Fibroblast of lung (primary cell): ENCODE measurements around the gene PACRG.

Experiments
- EZH2 ChIP-seq: IDR thresholded peaks from 2 replicates; pipeline ENCODE4 v1.5.1; 2012; ENCODE audit warnings: low read length, control low read depth, mild to moderate bottlenecking; ENCODE audit errors: missing control alignments
- TF ChIP-seq, protein P1 (sequence below), 2 donors: IDR thresholded peaks in 1 of 2; conservative IDR thresholded peaks in 1 of 2; 1 replicate in 1 of 2; 2 replicates in 1 of 2; pipeline ENCODE4 v1.5.1; 2011 to 2012; ENCODE audit warnings: low read length in 2 of 2, control low read depth in 1 of 2, inconsistent platforms in 1 of 2, low read depth in 1 of 2, mild to moderate bottlenecking in 1 of 2

DNA sequence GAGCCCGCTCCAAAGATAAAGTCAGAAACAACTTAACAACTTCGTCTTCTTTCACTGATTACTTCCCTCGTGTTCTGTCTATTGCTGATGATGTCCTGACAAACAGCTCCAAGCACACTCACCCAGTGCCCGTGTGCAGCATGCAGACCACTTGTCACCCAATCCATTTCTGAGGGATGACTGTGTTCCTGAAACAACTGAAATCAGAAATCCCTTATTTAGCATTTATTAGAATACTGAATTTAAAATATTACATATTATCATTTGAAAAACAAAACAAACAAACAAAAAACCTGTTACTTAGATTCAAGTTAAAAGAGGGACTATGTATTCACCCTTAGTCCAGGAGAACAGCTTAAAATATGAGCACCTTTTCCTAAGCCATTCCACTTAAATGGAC is 463.0 kb downstream of the PACRG start:
- TF ChIP-seq, protein P1, sequence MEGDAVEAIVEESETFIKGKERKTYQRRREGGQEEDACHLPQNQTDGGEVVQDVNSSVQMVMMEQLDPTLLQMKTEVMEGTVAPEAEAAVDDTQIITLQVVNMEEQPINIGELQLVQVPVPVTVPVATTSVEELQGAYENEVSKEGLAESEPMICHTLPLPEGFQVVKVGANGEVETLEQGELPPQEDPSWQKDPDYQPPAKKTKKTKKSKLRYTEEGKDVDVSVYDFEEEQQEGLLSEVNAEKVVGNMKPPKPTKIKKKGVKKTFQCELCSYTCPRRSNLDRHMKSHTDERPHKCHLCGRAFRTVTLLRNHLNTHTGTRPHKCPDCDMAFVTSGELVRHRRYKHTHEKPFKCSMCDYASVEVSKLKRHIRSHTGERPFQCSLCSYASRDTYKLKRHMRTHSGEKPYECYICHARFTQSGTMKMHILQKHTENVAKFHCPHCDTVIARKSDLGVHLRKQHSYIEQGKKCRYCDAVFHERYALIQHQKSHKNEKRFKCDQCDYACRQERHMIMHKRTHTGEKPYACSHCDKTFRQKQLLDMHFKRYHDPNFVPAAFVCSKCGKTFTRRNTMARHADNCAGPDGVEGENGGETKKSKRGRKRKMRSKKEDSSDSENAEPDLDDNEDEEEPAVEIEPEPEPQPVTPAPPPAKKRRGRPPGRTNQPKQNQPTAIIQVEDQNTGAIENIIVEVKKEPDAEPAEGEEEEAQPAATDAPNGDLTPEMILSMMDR (conservative IDR thresholded peaks at IDR 0.05 in 1 of 2, IDR thresholded peaks at IDR 0.05 in 1 of 2; ENCODE audit: low read depth in 1 of 2, low read length in 2 of 2) = no peak
- TF ChIP-seq EZH2 = no peak
